Dendritic cell treated with granulocyte-macrophage colony-stimulating factor and Interleukin-4, amounts not matched to agents 40 ng/mL and 50 ng/mL, for 4 days (primary cell): ENCODE measurements around the gene SEMA3E.

ENCODE experiments used
- H3K27ac Mint-ChIP-seq: one replicate; pipeline ENCODE4 v1.8.0; 2022; ENCODE audit warnings: mild to moderate bottlenecking, mixed read lengths
- H3K27me3 Mint-ChIP-seq: one replicate; pipeline ENCODE4 v1.8.0; 2022; ENCODE audit warnings: mild to moderate bottlenecking, mixed read lengths
- H3K36me3 Mint-ChIP-seq: one replicate; pipeline ENCODE4 v1.8.0; 2022; ENCODE audit warnings: low read depth, mixed read lengths
- H3K4me1 Mint-ChIP-seq: one replicate; pipeline ENCODE4 v1.8.0; 2022; ENCODE audit warnings: low read depth, mixed read lengths
- H3K4me3 Mint-ChIP-seq: one replicate; pipeline ENCODE4 v1.8.0; 2022; ENCODE audit warnings: mild to moderate bottlenecking, moderate library complexity, mixed read lengths
- H3K9me3 Mint-ChIP-seq: one replicate; pipeline ENCODE4 v1.8.0; 2022; ENCODE audit warnings: mixed read lengths
- intact Hi-C: fragments of 100-400 bp; cut with micrococcal nuclease; formaldehyde crosslinking; loops from one replicate; pipeline ENCODE4 v1.15.0; 2022

Gene SEMA3E

DNA sequence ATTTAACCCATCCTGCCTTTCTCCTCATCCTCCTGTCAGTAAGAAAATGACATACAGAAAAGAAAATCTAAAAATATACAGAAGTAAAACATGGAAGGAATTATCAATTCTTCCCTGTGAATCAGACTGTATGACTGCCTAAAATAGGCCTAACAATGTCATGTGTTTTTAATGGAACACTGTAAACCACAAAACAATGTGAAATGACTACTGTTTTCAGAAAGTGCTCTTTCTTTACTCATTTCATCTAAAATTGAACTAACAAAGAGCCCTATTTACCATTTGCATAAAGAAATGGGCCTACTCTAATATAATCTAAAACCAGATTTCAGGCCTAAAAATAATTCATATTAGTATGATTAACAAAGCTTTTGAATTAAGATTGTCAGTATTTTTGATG lies 35.7 kb downstream of the SEMA3E start:
- Mint-ChIP-seq H3K27me3 (no peaks in the 10 kb centered on the region), H3K36me3 (no peaks in the 10 kb centered on the region), H3K9me3 (no peaks in the 10 kb centered on the region), H3K4me3 (no peak overlapping the region), H3K4me1 (no peaks in the 10 kb centered on the region), H3K27ac (no peak overlapping the region)
- intact Hi-C loops: no loop called here

DNA sequence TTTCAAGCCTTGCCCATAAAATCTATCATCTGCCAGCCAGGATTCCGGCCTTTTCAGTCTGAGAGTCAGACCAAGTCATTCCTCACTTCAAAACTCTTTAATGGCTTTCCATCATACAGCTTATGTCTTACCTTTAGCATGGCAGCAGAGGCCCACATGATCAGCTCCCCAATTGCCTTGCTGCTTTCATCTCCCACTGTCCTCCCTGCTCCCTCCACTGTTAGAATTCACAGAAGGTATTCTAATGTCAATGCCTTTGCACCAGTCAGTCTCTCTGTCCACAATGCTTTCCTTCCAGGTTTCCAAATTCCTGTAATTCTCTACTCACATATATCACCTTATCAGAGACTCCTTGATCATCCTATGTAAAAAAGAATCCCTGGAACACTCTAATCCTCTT lies 37.2 kb downstream of the SEMA3E start:
- H3K36me3 Mint-ChIP-seq: no peaks in the 10 kb centered on the region
- no peaks in the 10 kb centered on the region for H3K27me3 Mint-ChIP-seq
- no peaks in the 10 kb centered on the region for H3K4me1 Mint-ChIP-seq
- H3K27ac Mint-ChIP-seq: no peak overlapping the region
- intact Hi-C loops: no loop called here
- H3K9me3 Mint-ChIP-seq: peaks cover 9% of the 10 kb centered on the region
- H3K4me3 Mint-ChIP-seq: no peak overlapping the region

DNA sequence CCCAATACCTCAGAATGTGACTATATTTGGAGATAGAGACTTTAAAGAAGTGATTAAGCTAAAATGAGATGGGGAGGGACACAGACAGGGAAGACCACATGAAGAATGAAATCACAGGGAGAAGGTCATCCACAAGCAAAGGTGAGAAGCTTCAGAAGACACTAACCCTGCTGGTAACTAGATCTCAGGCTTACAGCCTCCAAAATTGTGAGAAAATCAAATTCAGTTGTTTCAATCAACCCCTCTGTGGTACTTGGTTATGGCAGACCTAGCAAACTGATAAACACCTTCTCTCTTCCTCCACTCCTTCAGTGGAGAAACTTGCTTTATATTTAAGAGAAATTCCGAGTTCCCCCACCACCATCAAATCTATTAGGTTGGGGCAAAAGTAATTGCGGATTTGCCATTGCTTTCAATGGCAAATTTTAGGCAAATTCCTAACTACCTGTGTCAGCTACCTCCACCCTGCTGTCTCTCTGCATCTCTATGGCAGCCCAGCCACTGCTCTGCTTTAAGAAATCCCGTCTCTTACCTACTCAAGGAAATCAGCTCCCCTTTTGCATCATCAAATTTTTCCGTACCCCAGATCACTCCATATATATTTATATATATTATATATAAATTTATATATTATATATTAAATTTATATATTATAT lies 38.2 kb downstream of the SEMA3E start:
- Mint-ChIP-seq H3K27ac (no peak overlapping the region), H3K36me3 (no peaks in the 10 kb centered on the region), H3K9me3 (peaks cover 9% of the 10 kb centered on the region), H3K27me3 (no peaks in the 10 kb centered on the region), H3K4me1 (no peaks in the 10 kb centered on the region), H3K4me3 (no peak overlapping the region)
- intact Hi-C loops: no loop called here

DNA sequence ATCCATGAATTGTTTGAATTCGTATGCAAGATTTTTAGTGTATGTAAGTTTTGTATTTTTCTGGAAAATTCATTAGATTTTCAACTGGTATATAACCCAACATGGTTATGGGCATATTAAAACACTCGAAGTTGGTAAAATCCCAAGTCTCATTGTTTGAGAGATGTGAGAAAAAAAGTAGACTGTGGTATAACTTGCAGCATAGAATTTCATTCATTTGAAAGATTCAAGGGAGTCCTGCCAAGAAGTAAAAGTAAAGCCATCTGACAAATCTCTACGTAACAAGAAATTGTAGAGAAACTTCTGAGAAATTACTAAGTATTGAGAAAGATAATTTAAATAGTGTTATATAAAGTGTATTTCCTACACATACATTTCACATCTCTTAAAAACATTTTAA lies 40.2 kb downstream of the SEMA3E start:
- H3K27me3 Mint-ChIP-seq: no peaks in the 10 kb centered on the region
- no peaks in the 10 kb centered on the region for H3K36me3 Mint-ChIP-seq
- no peak overlapping the region for H3K27ac Mint-ChIP-seq
- no peak overlapping the region for H3K4me3 Mint-ChIP-seq
- peaks cover 9% of the 10 kb centered on the region for H3K9me3 Mint-ChIP-seq
- H3K4me1 Mint-ChIP-seq: no peaks in the 10 kb centered on the region
- intact Hi-C loops: no loop called here

DNA sequence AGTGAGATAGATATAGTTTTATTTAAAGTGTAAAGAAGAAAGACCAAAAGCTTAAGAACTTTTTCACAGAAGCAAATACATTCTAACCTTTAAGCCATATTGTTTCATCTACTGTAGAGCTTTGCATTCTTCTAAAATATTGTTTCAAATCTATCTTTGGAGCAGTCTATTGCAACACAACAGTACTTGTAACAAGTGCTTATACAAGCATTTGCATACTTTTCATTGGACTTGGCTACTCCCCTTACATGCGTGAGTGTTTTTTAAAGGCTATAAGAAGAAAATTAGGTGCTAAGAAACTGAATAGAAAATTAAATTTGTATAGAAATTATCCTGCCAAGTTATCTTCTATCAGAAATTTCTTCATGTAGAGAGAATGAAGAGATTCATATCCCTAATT lies 45.3 kb downstream of the SEMA3E start:
- Mint-ChIP-seq H3K36me3 (no peaks in the 10 kb centered on the region), H3K27me3 (no peaks in the 10 kb centered on the region), H3K4me1 (no peaks in the 10 kb centered on the region), H3K9me3 (peaks cover 9% of the 10 kb centered on the region), H3K4me3 (no peak overlapping the region), H3K27ac (no peak overlapping the region)
- intact Hi-C loops: no loop called here

DNA sequence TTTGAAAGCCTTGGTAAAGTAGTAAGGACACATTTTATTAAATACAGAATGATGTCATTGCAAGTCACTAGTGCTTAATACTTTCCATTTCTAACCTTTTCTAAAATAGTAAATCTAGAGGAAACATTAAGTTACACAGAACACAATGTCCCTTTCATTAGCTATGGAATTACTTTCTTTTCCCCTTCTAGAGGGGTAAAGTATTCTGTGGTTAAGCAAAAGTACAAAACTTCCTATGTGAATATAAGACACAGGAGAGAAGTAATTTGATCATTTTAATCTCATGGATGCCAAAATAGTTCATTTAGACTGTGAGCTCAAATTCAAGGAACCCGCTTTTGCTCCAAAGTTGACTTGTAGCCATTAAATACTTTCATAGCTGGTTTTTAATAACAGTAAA lies 49.8 kb downstream of the SEMA3E start:
- intact Hi-C loops: no loop called here
- Mint-ChIP-seq H3K27ac (no peak overlapping the region), H3K9me3 (no peaks in the 10 kb centered on the region)

DNA sequence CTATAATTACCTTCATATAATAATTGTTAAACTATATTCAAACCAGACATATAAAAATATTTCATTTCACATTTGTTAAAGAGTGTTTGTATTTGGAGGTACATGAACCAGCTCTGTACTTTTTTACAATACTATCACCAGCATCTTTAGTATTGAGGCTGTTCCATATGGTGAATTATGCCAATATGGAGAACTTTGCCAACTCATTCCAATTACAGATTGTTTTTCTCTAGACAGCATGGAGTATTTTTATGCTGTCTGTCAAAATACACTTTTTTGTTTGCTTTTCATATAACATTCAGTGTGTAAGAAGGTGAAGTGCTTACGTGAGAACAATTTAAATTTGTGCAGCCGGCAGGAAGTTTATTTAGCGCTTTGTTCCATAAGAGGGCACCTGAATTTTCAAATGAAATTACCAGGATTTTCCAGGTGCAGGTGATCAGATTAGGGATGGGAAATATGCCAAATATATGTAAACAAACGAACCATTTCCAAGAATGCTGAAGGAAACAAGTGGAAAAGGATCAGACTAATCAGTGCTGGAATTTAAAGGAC lies 54.9 kb downstream of the SEMA3E start:
- intact Hi-C loops: no loop called here
- H3K9me3 Mint-ChIP-seq: no peaks in the 10 kb centered on the region
- H3K4me1 Mint-ChIP-seq: no peaks in the 10 kb centered on the region
- no peak overlapping the region for H3K27ac Mint-ChIP-seq
- no peaks in the 10 kb centered on the region for H3K36me3 Mint-ChIP-seq
- no peak overlapping the region for H3K4me3 Mint-ChIP-seq
- H3K27me3 Mint-ChIP-seq: no peaks in the 10 kb centered on the region

More for the DNA sequence above, 49.8 kb downstream of the SEMA3E start:
- no peaks in the 10 kb centered on the region for H3K4me1 Mint-ChIP-seq
- H3K27me3 Mint-ChIP-seq: no peaks in the 10 kb centered on the region
- no peaks in the 10 kb centered on the region for H3K36me3 Mint-ChIP-seq
- H3K4me3 Mint-ChIP-seq: no peak overlapping the region

DNA sequence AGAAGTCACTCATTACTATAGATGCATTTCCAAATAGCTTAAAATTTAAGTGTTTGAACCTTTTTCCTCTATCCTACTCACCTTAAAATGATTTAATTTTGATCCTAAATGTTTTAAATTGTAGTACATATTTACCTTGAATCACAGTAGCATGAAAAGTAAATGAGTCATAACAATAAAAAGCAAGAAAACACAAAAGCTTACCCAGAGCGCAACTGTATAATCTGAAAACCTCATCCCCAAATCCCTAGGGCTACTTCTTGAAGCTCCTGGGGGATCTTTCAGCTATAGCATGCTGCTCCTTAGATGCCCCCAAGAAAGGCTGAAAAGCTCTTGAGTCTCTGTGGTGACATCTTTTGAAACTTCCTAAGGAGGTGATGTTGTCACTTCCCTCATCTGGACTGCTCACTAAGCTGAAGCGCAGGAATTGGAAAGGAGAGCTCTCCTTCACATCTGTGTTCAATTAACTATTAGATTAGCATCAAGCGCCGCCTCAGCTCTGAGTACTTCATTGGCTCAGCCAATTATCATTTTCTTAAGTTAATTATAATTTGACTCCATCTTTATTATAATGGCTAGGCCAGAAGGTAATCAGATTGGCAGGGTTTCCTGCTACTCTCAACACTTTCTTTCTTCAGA lies 60.2 kb downstream of the SEMA3E start:
- Mint-ChIP-seq H3K9me3 (no peaks in the 10 kb centered on the region), H3K4me1 (no peaks in the 10 kb centered on the region), H3K4me3 (no peak overlapping the region), H3K27ac (no peak overlapping the region), H3K36me3 (no peaks in the 10 kb centered on the region), H3K27me3 (no peaks in the 10 kb centered on the region)
- intact Hi-C loops: no loop called here

DNA sequence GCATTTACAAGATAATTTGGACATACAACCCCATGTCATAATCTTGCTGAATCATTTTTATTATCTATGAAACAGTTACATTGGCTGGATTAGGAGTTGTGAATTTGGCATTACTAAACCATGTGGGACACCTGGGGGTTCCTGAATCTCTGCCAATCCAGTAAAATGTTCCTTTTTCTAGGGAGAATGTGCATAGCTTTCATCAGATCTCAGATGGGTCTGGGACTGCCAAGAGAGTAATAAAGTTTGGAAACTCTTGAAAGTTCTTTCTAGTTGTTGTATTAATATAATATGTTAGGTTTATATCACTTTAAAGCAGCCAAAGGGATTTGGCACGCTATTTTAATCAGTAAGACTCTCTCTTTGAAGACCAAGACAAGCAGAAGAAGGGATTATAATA lies 62.7 kb downstream of the SEMA3E start:
- intact Hi-C loops: no loop called here
- Mint-ChIP-seq H3K4me3 (no peak overlapping the region), H3K27me3 (no peaks in the 10 kb centered on the region)

DNA sequence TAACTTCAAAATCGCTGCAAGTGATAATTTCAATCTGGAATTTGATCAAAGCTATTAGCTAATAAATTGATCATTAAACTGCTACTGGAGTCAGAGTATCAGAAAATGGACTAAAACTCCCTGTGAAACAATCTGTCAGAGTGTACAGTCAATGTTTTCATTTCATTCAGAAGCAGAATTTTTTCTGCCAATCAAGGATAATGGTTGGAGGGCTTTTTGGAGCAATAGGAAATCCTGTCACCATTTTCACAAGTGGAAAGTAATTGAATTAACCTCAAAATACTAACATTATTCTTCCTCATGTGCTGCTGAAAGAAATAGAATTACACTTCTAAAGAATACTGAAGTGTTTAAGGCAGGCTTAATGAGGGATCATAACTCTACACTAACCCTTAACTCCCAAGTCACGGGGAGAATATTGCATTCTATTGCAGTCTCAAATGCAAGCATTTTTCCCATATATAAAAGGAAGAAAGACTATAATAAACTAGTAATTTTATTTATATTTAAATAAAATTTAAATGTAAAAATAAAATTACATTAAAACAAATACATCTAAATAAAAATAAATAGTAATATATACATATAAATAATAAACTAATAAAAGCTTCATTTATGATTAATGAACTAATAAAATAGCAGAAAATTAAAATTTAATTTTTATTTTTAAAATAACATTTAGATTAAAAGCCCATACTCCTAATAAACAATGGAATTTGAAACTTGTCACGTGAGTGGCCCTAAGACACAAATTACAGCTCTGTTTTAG lies 67.1 kb downstream of the SEMA3E start:
- Mint-ChIP-seq H3K27me3 (no peaks in the 10 kb centered on the region), H3K27ac (no peak overlapping the region), H3K9me3 (no peaks in the 10 kb centered on the region), H3K36me3 (no peaks in the 10 kb centered on the region), H3K4me3 (no peak overlapping the region), H3K4me1 (no peaks in the 10 kb centered on the region)
- intact Hi-C loops: no loop called here

More for the DNA sequence above, 62.7 kb downstream of the SEMA3E start:
- Mint-ChIP-seq H3K27ac (no peak overlapping the region), H3K4me1 (no peaks in the 10 kb centered on the region), H3K36me3 (no peaks in the 10 kb centered on the region), H3K9me3 (no peaks in the 10 kb centered on the region)

DNA sequence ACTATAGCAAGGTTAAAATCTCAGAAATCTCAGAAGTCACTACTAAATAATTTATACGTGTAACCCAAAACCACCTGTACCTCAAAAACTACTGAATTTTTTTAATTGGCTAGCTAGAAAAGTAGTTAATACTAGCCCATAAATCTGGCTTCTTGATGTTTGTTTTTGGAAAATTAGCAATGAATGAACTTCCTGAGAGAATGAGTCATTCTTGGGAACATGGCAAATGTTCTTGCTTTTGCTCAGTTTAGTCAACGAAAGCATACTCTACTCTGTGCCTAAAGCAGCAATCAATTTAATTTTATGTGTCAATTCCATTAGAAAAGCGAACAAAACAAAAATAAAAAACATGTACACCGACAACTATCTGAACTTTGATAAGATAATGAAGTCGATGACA lies 69.2 kb downstream of the SEMA3E start:
- intact Hi-C loops: no loop called here
- Mint-ChIP-seq H3K4me3 (no peak overlapping the region), H3K27me3 (no peaks in the 10 kb centered on the region), H3K36me3 (no peaks in the 10 kb centered on the region), H3K9me3 (no peaks in the 10 kb centered on the region), H3K4me1 (no peaks in the 10 kb centered on the region), H3K27ac (no peak overlapping the region)

DNA sequence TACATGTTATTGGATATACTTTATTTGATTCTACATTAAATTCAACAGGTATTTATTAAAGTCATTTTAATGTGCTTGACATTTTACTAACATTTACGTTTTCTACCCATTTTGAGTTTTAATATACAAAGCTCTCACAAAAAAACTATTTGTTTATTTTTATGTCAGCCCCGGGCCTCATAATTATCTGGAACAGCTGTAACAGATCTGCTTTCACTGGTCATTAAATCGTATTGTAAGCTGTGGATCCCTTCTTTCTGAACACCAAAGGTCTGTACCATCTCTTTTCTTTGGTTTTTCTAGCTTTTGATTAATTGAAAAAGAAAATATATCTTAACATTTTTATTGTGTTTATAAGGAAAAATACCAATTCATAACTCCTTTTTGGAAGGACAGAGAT lies 73.5 kb downstream of the SEMA3E start:
- Mint-ChIP-seq H3K4me3 (no peak overlapping the region), H3K9me3 (no peaks in the 10 kb centered on the region), H3K27me3 (no peaks in the 10 kb centered on the region), H3K4me1 (no peaks in the 10 kb centered on the region), H3K36me3 (no peaks in the 10 kb centered on the region), H3K27ac (no peak overlapping the region)
- intact Hi-C loops: no loop called here

DNA sequence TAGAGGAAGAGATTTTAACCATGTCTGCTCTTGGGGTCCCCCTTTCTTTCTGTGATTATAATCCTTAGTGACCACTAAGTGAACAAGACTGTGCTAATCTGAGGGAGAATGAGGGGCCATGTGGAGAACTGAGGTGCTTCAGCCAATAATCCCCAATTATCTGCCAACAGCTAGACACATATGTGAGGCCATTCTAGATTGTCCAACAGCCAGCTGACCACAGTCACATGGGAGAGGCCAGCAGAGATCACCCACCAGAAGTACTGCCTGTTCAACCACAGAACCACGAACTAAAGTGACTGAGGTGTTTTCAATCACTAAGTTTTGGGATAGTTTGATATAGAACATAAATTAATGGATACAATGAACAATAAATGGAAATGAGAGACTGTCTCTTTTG lies 74.3 kb downstream of the SEMA3E start:
- intact Hi-C loops: no loop called here
- Mint-ChIP-seq H3K27ac (no peak overlapping the region), H3K4me3 (no peak overlapping the region), H3K9me3 (peaks cover 3% of the 10 kb centered on the region), H3K36me3 (no peaks in the 10 kb centered on the region), H3K4me1 (no peaks in the 10 kb centered on the region), H3K27me3 (no peaks in the 10 kb centered on the region)

DNA sequence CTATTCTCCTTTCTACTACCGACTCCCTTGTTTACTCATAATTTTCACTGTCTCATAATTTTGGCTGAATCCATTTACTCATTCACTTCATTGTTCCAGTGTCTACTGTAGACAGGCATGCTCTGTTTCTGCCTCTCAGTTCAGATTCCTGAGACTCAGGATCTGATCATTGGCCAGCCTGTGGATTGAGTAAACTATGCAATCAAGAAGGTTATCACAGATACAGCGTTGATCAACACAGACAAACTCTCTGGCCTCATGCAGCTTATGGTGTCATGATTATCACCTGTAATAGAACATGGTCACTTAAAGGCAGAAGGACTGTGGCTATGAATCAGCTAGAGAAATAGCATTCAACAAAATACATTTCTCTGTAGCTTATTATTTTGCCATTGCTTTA lies 86.0 kb downstream of the SEMA3E start:
- no peak overlapping the region for H3K4me3 Mint-ChIP-seq
- no peaks in the 10 kb centered on the region for H3K4me1 Mint-ChIP-seq
- no peak overlapping the region for H3K27ac Mint-ChIP-seq
- peaks cover 8% of the 10 kb centered on the region for H3K9me3 Mint-ChIP-seq
- no peaks in the 10 kb centered on the region for H3K27me3 Mint-ChIP-seq
- intact Hi-C loops: no loop called here
- H3K36me3 Mint-ChIP-seq: no peaks in the 10 kb centered on the region
